Activated CD4-positive, alpha-beta T cell treated with anti-CD3 and anti-CD28 coated beads, Interleukin-2, amount 50 U/mL, for 48 hours (primary cell): ENCODE results near the gene SLC46A2.

Source experiments
- DNase-seq, 2 experiments: peaks; one replicate each; pipeline ENCODE4 v3.0.0-alpha.2; 2020

Gene SLC46A2

GRCh38 chr9:112884721-112885120 lies 6.0 kb downstream of the SLC46A2 start:
- DNase-seq = no peak

- DNase-seq = no peak
Observed at GRCh38 chr9:112884101-112884500, 6.6 kb downstream of the SLC46A2 start.

- DNase-seq = no peak
Observed at GRCh38 chr9:112881331-112881730, 9.3 kb downstream of the SLC46A2 start.

GRCh38 chr9:112880650-112881049 lies 10.0 kb downstream of the SLC46A2 start:
- no peak for DNase-seq

- DNase-seq = no peak
Observed at GRCh38 chr9:112878752-112879151, 11.9 kb downstream of the SLC46A2 start.

GRCh38 chr9:112873773-112874405 lies 16.8 kb downstream of the SLC46A2 start:
- no peak for DNase-seq

- DNase-seq = no peak
Observed at GRCh38 chr9:112872019-112872418, 18.7 kb downstream of the SLC46A2 start.

GRCh38 chr9:112870556-112870955 lies 20.1 kb downstream of the SLC46A2 start:
- DNase-seq = no peak

- no peak for DNase-seq
Observed at GRCh38 chr9:112869917-112870316, 20.8 kb downstream of the SLC46A2 start.

GRCh38 chr9:112869041-112869529 lies 21.6 kb downstream of the SLC46A2 start:
- no peak for DNase-seq

- no peak for DNase-seq
Observed at GRCh38 chr9:112868461-112868860, 22.2 kb downstream of the SLC46A2 start.

- peak; percentile 15 to 33 for DNase-seq
Observed at GRCh38 chr9:112867275-112867991, 23.2 kb downstream of the SLC46A2 start.

GRCh38 chr9:112866662-112867274 lies 23.9 kb downstream of the SLC46A2 start:
- DNase-seq = no peak

- DNase-seq = no peak
Observed at GRCh38 chr9:112864982-112865381, 25.7 kb downstream of the SLC46A2 start.

GRCh38 chr9:112864403-112864802 lies 26.3 kb downstream of the SLC46A2 start:
- no peak for DNase-seq

GRCh38 chr9:112863746-112864145 lies 26.9 kb downstream of the SLC46A2 start:
- no peak for DNase-seq

GRCh38 chr9:112863214-112863613 lies 27.5 kb downstream of the SLC46A2 start:
- DNase-seq = no peak

- no peak for DNase-seq
Observed at GRCh38 chr9:112861638-112862555, 28.8 kb downstream of the SLC46A2 start.

GRCh38 chr9:112861155-112861554 lies 29.5 kb downstream of the SLC46A2 start:
- DNase-seq = no peak

- no peak for DNase-seq
Observed at GRCh38 chr9:112860451-112860850, 30.2 kb downstream of the SLC46A2 start.

- DNase-seq = no peak
Observed at GRCh38 chr9:112858625-112859147, 32.0 kb downstream of the SLC46A2 start.

GRCh38 chr9:112858005-112858404 lies 32.7 kb downstream of the SLC46A2 start:
- DNase-seq = no peak

GRCh38 chr9:112856843-112857242 lies 33.8 kb downstream of the SLC46A2 start:
- DNase-seq = no peak
